ENCODE results near the gene SNRPA1. TPM values are rescaled to one million over a fixed set of nuclear protein-coding genes. Genes with fewer than 3 reads are reported as not detected.

Gene SNRPA1
- total RNA-seq, 1 donor from 2014 or later, result 13.9 TPM

DNA sequence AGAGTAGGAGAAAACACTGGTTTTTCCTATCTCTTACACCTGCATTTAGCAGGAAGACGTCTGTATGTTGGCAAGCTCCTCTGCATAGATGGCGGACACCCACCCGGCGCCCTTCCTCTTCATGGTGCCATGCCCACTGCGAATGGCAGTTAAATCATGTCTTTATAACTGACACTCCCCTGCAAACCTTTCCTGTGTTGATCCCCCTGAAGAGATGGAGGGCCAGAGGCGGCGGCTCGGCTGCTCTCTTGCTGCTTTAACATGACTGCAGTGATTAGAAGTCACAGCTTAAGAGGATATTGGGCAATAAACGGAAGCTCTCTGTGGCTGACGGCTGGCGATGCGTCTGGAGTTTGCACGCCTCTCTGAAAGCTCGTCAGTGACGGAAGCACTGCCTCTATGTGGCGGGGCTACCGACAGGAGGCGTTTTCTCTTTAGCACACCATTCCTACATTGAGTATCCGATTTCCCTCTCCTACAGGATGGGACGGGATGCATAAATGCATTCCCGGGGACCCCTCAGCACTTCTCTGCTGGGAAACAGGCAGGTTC, 25.5 kb upstream of the SNRPA1 start:
- FAIRE-seq (no peak), DNase-seq (ENCODE audit: low spot score in 2 of 2) (no peak)

DNA sequence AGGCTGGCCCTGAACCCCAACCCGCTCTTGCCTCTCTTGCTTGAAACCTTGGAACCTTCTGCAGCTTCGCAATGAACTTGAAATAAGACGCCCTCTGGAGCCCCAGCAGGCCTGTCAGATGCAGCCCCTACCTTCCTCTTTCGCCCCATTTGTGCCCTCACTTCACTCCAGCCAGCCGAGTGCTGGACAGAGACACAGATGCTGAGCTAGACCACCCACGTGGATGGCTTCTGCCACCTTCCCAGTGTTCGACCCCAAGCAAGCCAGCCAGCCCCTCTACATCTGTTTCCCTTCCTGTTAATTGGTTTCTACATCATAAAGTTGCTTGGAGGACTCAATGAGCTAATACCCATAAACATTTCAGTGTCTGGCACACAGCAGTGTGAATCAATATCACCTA, 23.8 kb upstream of the SNRPA1 start:
- no peak for DNase-seq (ENCODE audit: low spot score in 2 of 2)
- FAIRE-seq, result no peak

DNA sequence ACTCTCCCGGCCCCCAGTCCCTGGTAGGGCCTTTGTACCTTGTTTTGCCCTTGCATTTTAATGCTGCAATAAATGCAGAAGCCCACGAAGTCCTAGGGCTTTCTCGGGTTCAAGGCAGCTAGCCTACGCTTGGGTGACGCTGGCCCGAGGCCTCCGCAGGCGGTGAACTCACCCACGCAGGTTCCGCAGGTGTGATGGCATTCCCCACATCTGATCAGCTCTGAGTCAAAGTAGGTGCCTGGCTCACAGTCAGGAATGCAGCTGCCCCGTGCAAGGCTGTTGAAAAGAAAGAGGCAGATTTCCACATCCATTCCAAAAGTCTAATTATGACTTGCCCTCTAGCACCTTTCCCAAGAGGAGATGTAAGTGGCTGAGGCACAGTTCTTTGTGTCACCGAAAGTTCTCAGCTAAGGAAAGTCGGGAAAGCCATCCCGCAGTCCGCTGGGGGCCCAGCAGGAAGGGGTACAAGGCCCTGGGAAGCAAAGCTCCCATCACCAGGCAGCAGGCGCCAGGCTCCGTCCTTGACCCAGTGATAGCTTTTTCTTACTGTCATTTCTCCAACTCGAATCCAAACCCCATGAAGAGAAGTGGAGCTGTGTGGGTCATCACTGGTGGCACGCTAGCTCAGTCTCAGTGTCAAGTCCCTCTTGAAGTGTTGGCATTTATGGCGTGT, 23.2 kb upstream of the SNRPA1 start:
- no peak for DNase-seq (ENCODE audit: low spot score in 2 of 2)
- no peak for FAIRE-seq

DNA sequence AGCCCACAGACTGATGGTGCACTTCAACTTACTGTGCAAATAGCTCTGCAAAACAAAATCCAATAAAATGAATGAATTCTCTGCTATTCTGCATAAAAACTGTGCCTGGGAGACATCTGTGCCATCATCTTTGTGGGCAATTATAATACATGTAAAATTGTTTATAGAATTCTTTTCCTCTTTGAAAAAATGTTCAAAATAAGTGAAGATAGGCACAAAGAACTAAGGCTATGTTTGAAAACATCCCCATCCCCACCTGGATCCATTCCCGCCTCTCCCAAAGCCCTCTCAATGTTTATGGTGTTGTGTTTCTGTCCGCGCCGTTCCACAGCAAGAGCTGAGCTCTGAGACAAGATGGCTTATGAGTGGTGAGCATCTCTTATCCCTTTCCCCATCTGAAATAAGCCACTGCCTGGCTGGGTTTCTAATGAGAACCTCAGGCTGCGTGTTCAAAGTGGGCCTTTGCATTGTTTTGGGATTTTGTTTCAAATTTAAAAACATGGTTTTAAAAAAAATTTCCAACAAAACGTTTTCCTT, 22.4 kb upstream of the SNRPA1 start:
- FAIRE-seq (no peak), DNase-seq (ENCODE audit: low spot score in 2 of 2) (no peak)

DNA sequence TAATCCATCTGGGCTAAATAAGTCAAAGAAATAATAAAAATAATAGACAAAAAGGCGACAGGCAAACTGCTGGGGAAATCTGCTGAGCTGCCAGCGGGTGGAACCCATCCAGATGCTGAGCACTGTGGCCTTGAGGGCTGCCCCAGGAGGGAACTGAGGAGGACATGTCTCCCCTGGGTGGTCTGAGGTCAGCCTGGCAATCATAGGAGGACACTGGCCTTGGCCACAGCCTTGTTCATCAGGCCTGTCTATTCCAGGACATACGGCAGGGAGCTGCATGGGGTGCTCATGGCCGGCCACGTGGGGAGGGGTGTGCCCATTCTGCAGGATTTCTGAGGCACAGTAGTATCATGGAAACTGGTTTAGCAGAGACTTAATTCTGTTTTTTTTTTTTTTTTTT, 21.5 kb upstream of the SNRPA1 start:
- DNase-seq (ENCODE audit: low spot score in 2 of 2), result no peak
- FAIRE-seq, result no peak

DNA sequence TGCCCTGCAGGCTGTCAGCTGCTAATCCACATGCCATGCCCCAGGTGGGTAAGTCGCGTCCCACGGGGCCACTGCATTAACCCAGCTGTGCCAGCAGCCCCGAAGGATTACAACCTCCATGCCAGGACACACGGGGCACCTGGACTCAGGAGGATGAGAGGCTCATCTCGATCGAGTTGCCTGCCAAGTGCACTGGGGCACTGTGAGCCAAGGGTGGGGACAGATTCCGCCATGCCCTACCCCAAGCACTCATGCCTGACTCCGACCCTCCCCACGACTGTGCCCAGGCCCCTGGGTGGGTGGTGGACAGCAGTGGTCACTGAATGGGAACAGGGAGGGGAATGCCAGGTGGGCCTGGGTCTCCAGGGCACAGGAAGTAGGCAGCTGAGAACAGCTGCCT, 20.7 kb upstream of the SNRPA1 start:
- FAIRE-seq, result no peak
- no peak for DNase-seq (ENCODE audit: low spot score in 2 of 2)

DNA sequence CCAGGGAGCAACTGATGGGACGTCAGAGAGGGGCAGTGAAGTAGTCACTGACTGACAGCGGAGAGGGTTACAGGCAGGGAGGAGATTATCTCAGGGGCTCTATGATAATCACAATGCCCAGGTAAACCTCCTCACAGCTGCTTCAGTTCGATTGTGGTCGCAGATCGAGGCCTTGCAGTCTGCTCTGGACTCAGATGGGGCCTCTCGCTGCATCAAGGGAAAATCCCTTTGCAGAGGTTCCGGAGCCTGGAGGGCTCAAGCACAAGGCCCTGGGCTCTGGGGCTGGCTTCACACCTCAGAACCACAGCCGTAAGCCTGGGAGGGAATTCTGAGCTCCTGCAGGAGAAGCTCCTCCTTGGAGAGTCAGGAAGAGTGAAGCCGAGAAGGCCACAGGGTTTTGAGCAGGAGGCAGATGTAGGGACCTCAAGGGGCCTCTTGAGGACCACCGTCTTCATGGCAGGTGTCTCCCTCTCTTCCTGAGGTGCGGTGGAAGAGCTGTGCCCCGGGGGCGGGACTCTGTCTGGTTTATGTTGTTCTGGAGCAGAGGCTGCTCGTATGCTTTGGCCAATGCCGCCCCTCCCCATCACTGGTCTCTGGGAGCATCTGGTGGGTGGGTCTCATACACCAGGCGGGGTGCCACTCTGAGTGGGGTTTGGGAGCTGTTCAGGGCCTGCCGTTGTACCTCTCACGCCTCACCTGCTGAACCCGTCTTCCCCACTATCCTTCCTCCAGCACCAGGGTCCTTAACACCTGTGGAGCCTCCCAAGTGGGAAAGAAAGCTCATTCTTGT, 19.5 kb upstream of the SNRPA1 start:
- DNase-seq (ENCODE audit: low spot score in 2 of 2) (no peak), FAIRE-seq (no peak)

DNA sequence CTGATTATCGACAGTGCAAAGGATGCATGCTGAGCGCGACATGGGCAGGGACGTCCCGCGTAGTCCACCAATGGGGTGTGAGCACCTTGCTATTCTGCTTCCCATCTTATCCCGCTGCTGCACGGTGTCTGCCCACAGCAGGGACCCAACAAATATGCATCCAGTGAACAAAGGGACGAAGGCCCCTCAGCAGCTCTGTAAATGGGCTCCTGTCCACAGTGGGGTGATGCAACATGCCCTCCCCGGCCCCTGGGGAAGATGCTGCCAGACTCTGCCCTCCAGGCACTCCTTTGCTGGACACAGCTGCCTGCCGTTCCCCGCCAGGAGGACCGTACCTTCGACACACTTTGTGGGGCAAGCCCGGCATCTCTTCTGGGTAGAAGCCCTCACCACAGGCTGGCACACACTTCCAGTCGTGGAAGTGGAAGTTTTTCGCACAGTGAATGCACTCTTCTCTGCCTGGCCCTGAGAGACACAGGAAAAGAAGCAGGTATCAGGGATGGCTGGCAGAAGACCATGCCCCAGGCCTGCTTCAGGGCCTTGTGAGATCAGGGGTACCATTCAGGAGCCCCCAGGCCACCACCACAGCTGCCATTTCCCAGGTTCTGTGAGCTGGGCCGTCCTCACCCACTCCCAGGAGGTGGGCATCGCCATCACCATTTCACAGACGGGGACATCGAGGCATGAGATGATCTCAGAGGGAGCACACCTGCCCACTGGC, 18.2 kb upstream of the SNRPA1 start:
- DNase-seq (ENCODE audit: low spot score in 2 of 2) (no peak), FAIRE-seq (no peak)

DNA sequence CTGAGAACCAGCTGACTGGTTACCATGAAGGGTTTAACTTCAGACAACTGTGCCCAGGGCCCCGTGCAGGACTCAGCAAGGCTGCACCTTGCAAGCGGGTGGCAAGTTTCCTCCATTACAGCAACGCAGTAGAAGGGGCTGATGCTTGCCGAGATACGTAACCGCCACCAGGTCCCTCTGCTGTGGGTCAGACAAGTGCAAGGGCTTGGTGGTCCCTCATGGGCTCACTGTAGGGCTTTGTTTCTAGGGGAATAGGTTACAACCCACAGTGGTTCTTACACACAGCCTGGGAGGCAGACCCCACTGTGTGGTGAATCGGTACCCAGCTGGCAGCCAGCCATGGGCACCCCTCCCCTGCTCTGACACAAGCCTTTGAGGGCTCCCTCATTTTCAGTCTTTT, 15.5 kb upstream of the SNRPA1 start:
- FAIRE-seq (no peak), DNase-seq (ENCODE audit: low spot score in 2 of 2) (no peak)

DNA sequence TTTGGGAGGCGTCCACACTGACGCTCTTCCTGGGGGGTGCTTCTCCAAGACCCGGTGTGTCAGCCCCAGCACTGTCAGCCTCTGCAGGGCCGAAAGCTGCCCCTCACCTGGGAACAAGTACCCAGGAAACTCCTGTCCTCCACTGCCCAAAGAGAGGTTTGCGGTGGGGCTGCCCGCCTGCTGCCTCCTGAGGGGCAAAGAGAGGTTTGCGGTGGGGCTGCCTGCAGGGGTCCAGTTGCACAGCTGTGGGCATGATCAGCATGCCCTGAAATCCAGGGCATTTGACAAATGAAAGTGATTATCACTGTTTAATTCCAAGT, 15.1 kb upstream of the SNRPA1 start:
- no peak for DNase-seq (ENCODE audit: low spot score in 2 of 2)
- FAIRE-seq, result no peak

DNA sequence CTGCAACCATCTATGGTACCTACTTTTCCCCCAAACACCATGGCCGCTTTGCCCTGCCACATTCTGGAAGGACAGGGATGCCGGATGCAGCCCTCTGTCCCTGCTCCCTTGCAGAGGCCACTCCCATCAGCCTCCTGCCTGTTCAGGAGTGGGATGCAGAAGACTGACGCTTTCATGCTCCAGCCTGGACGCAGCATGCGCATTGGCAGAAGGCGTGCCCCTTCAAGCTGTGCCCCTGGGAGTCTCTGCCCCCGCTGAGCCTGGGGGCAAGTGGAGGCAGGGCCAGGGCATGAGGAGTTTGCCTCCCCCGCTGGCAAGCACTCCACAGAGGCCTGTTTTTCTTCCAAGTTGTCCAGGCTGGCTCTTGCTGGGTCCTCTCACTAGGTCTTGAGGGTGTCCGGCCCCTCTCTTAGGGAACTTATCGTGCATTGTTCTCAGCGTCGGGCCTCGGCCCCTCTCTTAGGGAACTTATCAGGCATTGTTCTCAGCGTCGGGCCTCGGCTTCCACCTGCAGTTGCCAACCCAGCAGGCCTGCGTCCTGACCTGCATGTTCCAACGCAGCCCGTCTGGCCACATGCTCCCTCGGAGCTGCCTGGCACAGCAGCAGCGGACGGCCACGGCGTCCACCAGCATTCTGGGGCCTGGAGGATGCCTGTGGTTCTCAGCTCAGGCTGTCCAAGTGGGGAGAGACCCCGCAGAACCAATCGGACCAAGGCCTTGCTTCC, 14.6 kb upstream of the SNRPA1 start:
- FAIRE-seq (no peak), DNase-seq (ENCODE audit: low spot score in 2 of 2) (no peak)

DNA sequence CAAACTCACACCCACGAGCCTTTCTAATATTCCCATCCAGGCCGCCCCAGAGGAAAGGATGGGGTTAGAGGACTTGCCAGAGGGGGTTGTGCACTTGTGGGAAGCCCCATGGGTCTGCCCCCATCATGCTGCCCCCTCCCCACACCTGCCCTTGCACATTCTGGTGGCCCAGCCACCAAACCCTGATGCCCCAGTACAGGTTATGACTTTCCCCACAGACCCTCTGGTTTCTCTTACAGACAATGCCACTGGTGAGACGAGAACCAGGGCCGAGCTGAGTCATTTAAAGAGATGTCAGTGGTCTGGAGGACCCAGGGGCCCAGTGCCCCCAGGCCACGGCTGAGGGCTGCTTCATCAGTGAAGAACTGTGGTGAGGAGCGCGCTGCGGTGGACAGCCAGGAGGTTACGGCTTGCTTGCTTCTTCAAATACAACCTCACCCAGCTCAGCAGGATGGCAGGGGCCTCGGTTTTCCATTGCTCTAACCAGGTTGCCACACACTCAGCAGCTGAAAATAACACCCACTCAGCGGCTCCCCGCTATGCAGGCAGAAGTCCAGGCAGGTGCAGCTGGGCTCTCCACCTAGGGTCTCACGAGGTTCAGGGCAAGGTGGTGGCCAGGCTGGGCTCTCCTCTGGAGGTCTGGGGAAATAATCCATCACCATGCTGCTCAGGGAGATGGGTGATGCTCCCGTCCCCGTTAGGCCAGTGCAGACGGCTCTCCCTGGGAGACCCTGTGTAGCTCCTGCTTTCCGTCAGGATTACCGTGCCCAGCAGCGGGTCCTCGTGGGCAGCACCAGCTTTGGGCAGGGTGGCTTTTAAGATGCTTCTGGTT, 13.8 kb upstream of the SNRPA1 start:
- no peak for FAIRE-seq
- DNase-seq (ENCODE audit: low spot score in 2 of 2), result no peak

DNA sequence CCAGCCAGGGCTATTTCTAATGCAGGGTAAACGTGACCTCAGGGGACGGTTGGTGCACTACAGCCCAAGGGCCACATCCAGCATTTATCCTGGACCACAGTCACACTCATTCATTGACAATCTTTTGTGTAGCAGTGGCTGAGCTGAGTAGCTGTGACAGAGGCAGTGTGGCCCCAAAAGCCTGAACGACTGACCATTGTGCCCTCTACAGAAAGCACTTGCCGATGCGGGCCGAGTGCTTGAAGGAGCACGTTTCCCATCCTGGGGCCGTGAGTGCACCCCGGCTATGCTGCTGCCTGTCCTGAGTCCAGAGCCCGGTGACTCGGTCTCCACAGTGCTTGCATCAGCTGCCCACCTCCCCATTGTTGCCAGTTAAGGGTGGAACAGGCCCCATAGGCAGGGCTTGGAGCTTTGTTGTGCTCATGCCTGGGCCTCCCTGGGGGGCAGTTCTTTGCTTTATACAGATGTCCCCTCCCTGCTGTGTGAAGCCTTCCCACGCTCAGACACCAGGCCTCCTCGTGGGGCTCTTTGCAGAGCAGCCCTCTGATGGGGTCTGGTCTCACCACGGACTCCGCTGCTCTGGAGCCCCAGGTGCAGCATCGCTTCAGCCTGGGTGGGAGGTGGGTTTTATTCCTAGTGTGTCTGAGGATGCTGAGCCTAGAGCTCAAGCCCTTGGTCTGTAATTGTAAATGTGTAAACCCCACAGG, 13.0 kb upstream of the SNRPA1 start:
- DNase-seq (ENCODE audit: low spot score in 2 of 2) (no peak), FAIRE-seq (no peak)

DNA sequence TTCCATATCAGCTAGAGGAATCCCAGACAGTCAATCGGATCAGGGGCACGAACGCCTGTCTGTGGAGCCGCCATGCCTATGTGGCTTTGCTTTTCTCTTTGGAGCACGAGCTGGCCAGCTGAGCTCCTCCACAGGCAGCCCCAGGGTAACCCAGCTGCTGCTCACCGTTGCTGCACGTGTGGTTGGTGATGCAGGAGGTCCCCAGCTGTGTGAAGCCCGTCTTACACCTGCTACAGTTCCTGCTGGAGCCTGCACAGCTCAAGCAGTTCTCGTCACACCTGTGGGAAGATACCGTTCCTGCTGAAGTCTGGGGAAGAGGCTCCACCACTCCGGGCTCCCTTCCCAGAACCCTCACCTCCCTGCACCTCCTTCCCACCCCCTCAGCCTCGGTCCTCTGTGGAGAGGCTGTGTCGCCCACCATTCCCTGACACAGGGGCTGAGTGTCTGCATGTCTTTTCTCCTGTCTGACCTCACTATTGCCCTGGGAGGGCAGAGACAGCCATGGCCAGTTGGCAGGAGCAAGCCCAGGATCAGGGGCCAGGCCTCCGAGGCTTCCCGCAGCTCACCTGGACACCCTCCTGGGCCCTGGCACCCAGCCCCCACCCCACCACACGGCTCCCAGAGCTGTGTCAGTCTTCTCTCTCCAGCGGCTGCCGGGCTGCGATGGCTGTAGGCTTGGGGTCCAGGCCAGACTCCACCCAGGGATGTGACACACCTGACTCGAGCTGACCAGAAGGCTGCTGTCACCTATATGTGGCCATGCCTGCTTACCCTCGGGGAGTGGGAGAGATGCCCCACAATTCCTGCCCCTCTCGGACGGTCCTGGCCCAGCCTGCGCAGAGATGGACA, 12.2 kb upstream of the SNRPA1 start:
- FAIRE-seq (no peak), DNase-seq (ENCODE audit: low spot score in 2 of 2) (no peak)

DNA sequence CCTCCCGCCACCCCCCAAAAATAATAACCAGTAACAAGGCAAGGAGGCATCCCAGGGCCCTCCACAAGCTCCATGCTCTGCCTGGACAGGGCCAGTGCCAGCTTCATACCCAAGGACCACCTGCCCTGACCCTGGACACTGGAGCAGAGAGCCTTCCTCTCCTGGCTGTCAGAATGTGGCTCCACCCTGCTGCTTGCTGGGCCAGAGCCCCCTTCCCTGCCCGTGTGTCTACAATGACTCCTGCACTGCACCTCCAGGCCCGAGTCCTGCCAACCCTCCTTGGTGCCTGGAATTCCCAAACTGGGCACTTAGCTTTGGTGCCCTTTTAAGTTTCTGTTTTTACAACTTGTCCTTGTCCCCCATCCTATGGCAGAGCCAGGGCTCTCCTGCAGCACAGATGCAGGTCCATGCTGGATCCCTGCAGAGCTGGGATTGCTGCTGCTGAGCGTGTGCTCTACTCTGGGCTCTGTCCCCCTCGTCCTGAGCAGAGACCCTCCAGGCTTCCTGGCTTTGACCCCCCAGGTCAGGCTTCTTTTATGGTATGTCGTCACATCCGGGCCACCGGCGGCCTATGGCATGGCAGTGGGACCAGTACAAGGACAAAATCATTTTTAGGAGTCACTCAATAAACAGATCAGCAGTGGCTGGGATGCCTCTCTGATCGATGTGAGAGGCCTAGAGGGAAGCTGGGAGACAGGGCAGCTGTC, 11.4 kb upstream of the SNRPA1 start:
- DNase-seq (ENCODE audit: low spot score in 2 of 2), result no peak

DNA sequence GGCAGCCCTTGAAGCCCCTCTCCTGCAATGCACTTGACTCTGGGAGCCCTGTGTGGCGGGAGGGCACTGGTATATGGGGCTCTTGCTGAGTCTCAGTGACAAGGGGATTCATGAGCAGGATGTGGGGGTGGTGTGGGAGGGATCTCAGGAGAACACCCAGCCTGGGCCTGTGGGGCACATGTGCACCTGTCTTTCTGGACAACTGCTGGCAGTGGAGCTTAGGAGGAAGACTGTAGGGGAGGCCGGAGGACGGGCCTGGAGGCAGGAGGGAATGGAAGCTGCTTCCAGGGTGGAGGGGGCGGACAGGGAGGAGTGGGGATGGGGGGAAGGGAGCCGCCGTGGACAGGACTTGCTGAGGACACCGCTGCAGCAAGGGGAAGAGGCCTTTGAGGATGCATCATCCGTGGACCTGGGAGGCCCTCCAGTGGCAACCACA, 10.8 kb upstream of the SNRPA1 start:
- FAIRE-seq (no peak), DNase-seq (ENCODE audit: low spot score in 2 of 2) (no peak)

More for the DNA sequence above, 11.4 kb upstream of the SNRPA1 start:
- no peak for FAIRE-seq

DNA sequence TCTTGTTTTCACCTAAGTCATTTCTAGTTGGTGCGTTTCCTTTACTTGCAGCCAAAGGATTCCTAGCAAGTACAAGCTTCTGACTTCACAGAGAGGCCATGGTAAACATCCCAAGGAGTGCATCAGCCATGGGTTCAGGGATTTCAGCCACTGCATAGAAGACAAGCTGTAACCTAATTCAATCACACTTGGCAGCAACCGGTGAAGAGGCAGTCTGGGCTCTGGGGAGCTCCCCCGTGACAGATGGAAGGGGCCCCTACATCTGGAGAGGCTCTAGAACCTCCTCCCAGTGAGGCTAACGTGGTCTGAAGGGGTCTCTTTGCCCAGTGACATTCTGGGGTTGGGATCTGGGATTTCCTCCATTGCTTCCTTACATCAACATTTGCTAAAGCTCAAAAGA, 8.4 kb upstream of the SNRPA1 start:
- no peak for FAIRE-seq
- no peak for DNase-seq (ENCODE audit: low spot score in 2 of 2)

Measured in frontal cortex (tissue), 4 donors.